Measurements from ENCODE around the gene CRYL1.
A peak's percentile ranks its signal among the peaks of the same experiment; 100 is the strongest.

CRYL1 gene

DNA sequence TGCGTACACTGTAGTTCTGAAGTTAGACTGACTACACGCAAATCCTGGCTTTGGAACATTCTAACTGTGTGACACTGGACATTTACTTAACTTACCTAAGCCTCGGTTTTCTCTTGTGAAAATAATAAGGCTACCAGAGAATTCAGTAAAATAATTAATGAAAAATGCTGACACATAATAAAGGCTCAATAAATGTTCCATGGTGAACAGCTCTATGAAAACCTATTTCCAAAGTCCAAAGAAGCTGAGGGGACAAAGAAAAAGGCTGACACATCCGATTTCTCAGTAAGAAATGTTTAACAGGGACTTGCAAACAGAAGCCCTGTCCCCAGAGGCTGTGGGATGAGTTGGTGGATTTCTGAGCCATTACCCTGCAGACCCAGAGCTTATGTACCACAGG is 153.8 kb downstream of the CRYL1 start:
- no peak for DNase-seq (ENCODE audit: low read depth)
- TF ChIP-seq, protein P1, sequence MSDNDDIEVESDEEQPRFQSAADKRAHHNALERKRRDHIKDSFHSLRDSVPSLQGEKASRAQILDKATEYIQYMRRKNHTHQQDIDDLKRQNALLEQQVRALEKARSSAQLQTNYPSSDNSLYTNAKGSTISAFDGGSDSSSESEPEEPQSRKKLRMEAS (IDR thresholded peaks at IDR 0.05; ENCODE audit: low read depth, low read length): no peak
- TF ChIP-seq, protein P2, sequence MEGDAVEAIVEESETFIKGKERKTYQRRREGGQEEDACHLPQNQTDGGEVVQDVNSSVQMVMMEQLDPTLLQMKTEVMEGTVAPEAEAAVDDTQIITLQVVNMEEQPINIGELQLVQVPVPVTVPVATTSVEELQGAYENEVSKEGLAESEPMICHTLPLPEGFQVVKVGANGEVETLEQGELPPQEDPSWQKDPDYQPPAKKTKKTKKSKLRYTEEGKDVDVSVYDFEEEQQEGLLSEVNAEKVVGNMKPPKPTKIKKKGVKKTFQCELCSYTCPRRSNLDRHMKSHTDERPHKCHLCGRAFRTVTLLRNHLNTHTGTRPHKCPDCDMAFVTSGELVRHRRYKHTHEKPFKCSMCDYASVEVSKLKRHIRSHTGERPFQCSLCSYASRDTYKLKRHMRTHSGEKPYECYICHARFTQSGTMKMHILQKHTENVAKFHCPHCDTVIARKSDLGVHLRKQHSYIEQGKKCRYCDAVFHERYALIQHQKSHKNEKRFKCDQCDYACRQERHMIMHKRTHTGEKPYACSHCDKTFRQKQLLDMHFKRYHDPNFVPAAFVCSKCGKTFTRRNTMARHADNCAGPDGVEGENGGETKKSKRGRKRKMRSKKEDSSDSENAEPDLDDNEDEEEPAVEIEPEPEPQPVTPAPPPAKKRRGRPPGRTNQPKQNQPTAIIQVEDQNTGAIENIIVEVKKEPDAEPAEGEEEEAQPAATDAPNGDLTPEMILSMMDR (IDR thresholded peaks at IDR 0.05; ENCODE audit: low read depth, low read length): no peak
- no peak for TF ChIP-seq MYC (IDR thresholded peaks at IDR 0.05; ENCODE audit: low read depth, low read length)
- no peak for TF ChIP-seq POLR2A (IDR thresholded peaks at IDR 0.05; ENCODE audit: extremely low read depth, insufficient read length)
- no peak overlapping the region for H3K4me3 ChIP-seq (ENCODE audit: low read depth, low read length)

GRCh38 chr13:20370815-20371421 is 154.7 kb downstream of the CRYL1 start:
- no peak overlapping the region for H3K4me3 ChIP-seq (ENCODE audit: low read depth, low read length)
- TF ChIP-seq, protein P1 (IDR thresholded peaks at IDR 0.05; ENCODE audit: low read depth, low read length): no peak
- TF ChIP-seq MYC (IDR thresholded peaks at IDR 0.05; ENCODE audit: low read depth, low read length) (no peak), POLR2A (IDR thresholded peaks at IDR 0.05; ENCODE audit: extremely low read depth, insufficient read length) (no peak)
- TF ChIP-seq, protein P2 (IDR thresholded peaks at IDR 0.05; ENCODE audit: low read depth, low read length): no peak
- DNase-seq (ENCODE audit: low read depth): no peak

DNA sequence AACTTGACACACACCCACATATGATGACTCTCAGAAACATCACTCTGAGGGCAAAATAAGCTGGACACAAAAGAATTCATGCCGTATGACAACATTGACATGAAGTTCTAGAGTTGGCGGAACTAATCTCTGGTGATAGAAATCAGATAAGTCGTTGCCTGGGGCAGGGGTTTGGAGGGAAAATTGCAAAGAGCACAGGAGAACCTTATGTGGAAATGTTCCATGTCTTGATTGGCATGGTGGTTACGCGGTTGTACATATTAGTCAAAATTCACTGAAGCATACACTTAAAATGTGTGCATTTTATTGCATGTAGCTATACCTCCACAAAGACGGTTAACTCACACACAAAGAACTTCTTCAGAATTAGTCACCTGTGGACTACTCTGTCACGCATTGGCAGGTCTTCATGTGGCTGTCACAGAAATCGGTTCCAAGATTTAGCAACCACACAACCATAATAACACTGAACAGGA is 155.7 kb downstream of the CRYL1 start:
- no peak for DNase-seq (ENCODE audit: low read depth)
- TF ChIP-seq MYC (IDR thresholded peaks at IDR 0.05; ENCODE audit: low read depth, low read length) (no peak), POLR2A (IDR thresholded peaks at IDR 0.05; ENCODE audit: extremely low read depth, insufficient read length) (no peak)
- TF ChIP-seq, protein P1 (IDR thresholded peaks at IDR 0.05; ENCODE audit: low read depth, low read length): no peak
- TF ChIP-seq, protein P2 (IDR thresholded peaks at IDR 0.05; ENCODE audit: low read depth, low read length): no peak
- H3K4me3 ChIP-seq (ENCODE audit: low read depth, low read length): no peak overlapping the region

DNA sequence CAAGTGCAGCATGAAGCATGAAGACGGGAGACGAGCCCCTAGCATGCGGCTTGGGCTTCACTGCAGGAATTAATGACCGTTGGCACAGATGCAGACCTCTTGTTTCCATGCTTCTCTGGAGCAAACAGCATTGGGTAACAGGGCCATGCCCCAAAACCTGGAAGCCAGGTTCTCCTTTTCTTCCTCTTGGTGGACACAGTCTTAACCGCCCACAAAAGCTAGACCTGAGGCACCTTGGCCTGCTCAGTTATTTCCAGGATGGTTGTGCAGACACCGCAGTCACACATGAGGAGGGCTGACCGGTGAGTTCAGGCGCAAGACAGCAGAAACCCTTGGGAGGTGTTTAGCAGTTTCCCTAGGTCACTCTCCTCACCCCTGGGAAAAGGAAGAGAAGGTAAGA is 159.6 kb downstream of the CRYL1 start:
- H3K4me3 ChIP-seq (ENCODE audit: low read depth, low read length): no peak overlapping the region
- peak; percentile 12 for DNase-seq (ENCODE audit: low read depth)
- no peak for TF ChIP-seq MYC (IDR thresholded peaks at IDR 0.05; ENCODE audit: low read depth, low read length)
- TF ChIP-seq, protein P1 (IDR thresholded peaks at IDR 0.05; ENCODE audit: low read depth, low read length): no peak

DNA sequence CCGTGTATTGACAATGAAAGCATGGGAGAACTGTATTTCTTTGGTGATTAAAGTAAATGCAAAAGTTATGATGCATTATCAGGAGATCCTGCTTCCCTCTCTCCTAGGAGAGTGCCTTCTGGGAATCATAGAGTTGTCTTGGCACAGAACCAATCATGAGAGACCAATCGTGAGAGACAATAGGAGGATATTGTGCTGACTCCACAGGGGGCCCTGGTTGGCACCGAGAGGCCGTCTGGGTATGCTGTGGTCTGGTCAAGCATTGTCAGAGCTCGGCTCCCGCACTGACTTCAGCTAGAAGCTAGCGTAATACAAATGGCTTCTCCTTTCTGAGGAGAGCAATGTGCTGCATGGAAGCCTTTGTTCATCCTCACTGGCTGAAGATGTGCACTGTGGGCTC is 162.1 kb downstream of the CRYL1 start:
- TF ChIP-seq POLR2A (IDR thresholded peaks at IDR 0.05; ENCODE audit: extremely low read depth, insufficient read length) (no peak), MYC (IDR thresholded peaks at IDR 0.05; ENCODE audit: low read depth, low read length) (no peak)
- TF ChIP-seq, protein P2 (IDR thresholded peaks at IDR 0.05; ENCODE audit: low read depth, low read length): no peak
- TF ChIP-seq, protein P1 (IDR thresholded peaks at IDR 0.05; ENCODE audit: low read depth, low read length): no peak
- DNase-seq (ENCODE audit: low read depth): no peak
- H3K4me3 ChIP-seq (ENCODE audit: low read depth, low read length): no peak overlapping the region

GRCh38 chr13:20363172-20363571 is 162.5 kb downstream of the CRYL1 start:
- TF ChIP-seq, protein P2 (IDR thresholded peaks at IDR 0.05; ENCODE audit: low read depth, low read length): no peak
- TF ChIP-seq, protein P1 (IDR thresholded peaks at IDR 0.05; ENCODE audit: low read depth, low read length): peak; percentile 77
- peak; percentile 19; the same call in 1 of the 2 replicates for TF ChIP-seq MYC (IDR thresholded peaks at IDR 0.05; ENCODE audit: low read depth, low read length)
- TF ChIP-seq POLR2A (IDR thresholded peaks at IDR 0.05; ENCODE audit: extremely low read depth, insufficient read length): no peak
- H3K4me3 ChIP-seq (ENCODE audit: low read depth, low read length): no peak overlapping the region
- no peak for DNase-seq (ENCODE audit: low read depth)

Data from NB4 (cell line).